ENCODE data around the gene POLL.
A peak's percentile ranks its signal among the peaks of the same experiment; 100 is the strongest.
"Not testable (repeated sequence)": the region's sequence is repeated elsewhere in the genome, so short reads cannot be mapped to it uniquely, and the experiment has no call there.

POLL gene

GRCh38 chr10:101611096-101611905 is 23.2 kb upstream of the POLL start:
- DNase-seq: no peak

- no peak for DNase-seq
Observed at GRCh38 chr10:101609481-101609880, 21.4 kb upstream of the POLL start.

- DNase-seq: no peak
Observed at GRCh38 chr10:101607124-101607523, 19.1 kb upstream of the POLL start.

- peak; percentile 45 for DNase-seq
Observed at GRCh38 chr10:101602761-101603398, 14.8 kb upstream of the POLL start.

- no peak for DNase-seq
Observed at GRCh38 chr10:101601541-101601940, 13.5 kb upstream of the POLL start.

GRCh38 chr10:101597091-101597900 is 9.2 kb upstream of the POLL start:
- no peak for DNase-seq

GRCh38 chr10:101595591-101596433 is 7.8 kb upstream of the POLL start:
- DNase-seq: no peak

- DNase-seq: not testable (repeated sequence)
Observed at GRCh38 chr10:101593331-101593730, 5.3 kb upstream of the POLL start.

- no peak for DNase-seq
Observed at GRCh38 chr10:101588879-101589278, 822 bp upstream of the POLL start.

- DNase-seq: no peak
Observed at GRCh38 chr10:101585841-101586240, 2.2 kb downstream of the POLL start.

GRCh38 chr10:101580486-101581399 is 7.3 kb downstream of the POLL start:
- no peak for DNase-seq

- DNase-seq: no peak
Observed at GRCh38 chr10:101579516-101579870, 8.6 kb downstream of the POLL start.

GRCh38 chr10:101578803-101579515 is 9.1 kb downstream of the POLL start:
- no peak for DNase-seq

- no peak for DNase-seq
Observed at GRCh38 chr10:101578192-101578591, 9.9 kb downstream of the POLL start.

GRCh38 chr10:101577121-101577871 is 10.8 kb downstream of the POLL start:
- no peak for DNase-seq

GRCh38 chr10:101576211-101576863 is 11.7 kb downstream of the POLL start:
- no peak for DNase-seq

GRCh38 chr10:101575580-101576210 is 12.4 kb downstream of the POLL start:
- DNase-seq: no peak

- no peak for DNase-seq
Observed at GRCh38 chr10:101575091-101575490, 13.0 kb downstream of the POLL start.

Data from effector CD4-positive, alpha-beta T cell (primary cell).